ENCODE measurements around the gene KRTAP10-3. TPM values are rescaled to one million over a fixed set of nuclear protein-coding genes. Genes with fewer than 3 reads are reported as not detected.

Gene KRTAP10-3
- total RNA-seq, 1 donor from 2014 or later, result not detected

DNA sequence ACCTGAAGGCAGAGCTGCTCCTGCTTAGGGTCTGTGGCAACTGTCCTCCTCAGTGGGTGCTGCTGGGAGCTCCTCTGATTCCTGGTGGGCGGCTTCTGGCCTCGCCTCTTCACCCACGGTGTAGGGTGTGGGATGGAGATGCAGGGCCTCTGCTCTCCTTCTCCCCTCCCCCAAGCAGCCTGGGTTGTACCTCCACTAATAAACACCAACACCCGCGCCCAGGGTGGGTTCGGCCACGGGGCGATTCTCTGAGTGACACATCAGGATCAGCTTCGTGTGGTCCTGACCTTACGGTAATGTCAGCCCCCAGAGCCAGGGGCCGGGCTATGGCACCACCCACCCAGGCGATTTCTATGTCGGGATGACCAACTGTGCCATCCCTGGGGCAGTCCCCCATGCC is 42.3 kb downstream of the KRTAP10-3 start:
- Mint-ChIP-seq H3K4me3 (ENCODE audit: unreplicated experiment) (no peak overlapping the region), H3K9me3 (ENCODE audit: unreplicated experiment) (peaks cover 21% of the 10 kb centered on the region), H3K27ac (ENCODE audit: unreplicated experiment) (no peak overlapping the region), H3K36me3 (ENCODE audit: low read depth, unreplicated experiment) (peaks cover 6% of the 10 kb centered on the region), H3K27me3 (ENCODE audit: low read depth, unreplicated experiment) (peaks cover 56% of the 10 kb centered on the region), H3K4me1 (ENCODE audit: low read depth, unreplicated experiment) (peaks cover 4% of the 10 kb centered on the region)
- no peaks in the 10 kb centered on the region for H3K4me1 ChIP-seq (ENCODE audit: insufficient read depth, low read length)
- H3K9ac ChIP-seq (ENCODE audit: low read length), result no peak overlapping the region
- peaks cover 8% of the 10 kb centered on the region for H3K9me3 ChIP-seq (ENCODE audit: insufficient read depth, low read depth, low read length)
- H3K4me3 ChIP-seq (ENCODE audit: insufficient read depth, low read depth, low read length), result no peak overlapping the region
- H3K27me3 ChIP-seq (ENCODE audit: insufficient read depth, low read length), result no peaks in the 10 kb centered on the region
- DNase-seq (ENCODE audit: low read depth) (no peak), FAIRE-seq (no peak)
- H3K79me2 ChIP-seq (ENCODE audit: insufficient read depth, low read length), result no peaks in the 10 kb centered on the region
- H3K36me3 ChIP-seq (ENCODE audit: insufficient read depth, low read length), result no peaks in the 10 kb centered on the region
- no peak overlapping the region for H2AFZ ChIP-seq (ENCODE audit: low read depth, low read length)
- no peak overlapping the region for H3K27ac ChIP-seq (ENCODE audit: low read depth, low read length)
- H4K20me1 ChIP-seq (ENCODE audit: insufficient read depth, low read length), result no peaks in the 10 kb centered on the region
- no peak for TF ChIP-seq EZH2 (IDR thresholded peaks at IDR 0.05; ENCODE audit: insufficient read depth, low read length)
- TF ChIP-seq, protein P1, sequence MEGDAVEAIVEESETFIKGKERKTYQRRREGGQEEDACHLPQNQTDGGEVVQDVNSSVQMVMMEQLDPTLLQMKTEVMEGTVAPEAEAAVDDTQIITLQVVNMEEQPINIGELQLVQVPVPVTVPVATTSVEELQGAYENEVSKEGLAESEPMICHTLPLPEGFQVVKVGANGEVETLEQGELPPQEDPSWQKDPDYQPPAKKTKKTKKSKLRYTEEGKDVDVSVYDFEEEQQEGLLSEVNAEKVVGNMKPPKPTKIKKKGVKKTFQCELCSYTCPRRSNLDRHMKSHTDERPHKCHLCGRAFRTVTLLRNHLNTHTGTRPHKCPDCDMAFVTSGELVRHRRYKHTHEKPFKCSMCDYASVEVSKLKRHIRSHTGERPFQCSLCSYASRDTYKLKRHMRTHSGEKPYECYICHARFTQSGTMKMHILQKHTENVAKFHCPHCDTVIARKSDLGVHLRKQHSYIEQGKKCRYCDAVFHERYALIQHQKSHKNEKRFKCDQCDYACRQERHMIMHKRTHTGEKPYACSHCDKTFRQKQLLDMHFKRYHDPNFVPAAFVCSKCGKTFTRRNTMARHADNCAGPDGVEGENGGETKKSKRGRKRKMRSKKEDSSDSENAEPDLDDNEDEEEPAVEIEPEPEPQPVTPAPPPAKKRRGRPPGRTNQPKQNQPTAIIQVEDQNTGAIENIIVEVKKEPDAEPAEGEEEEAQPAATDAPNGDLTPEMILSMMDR (IDR thresholded peaks at IDR 0.05; ENCODE audit: insufficient read depth, low read depth, low read length), result no peak
- no peak overlapping the region for H3K4me2 ChIP-seq (ENCODE audit: low read length)

DNA sequence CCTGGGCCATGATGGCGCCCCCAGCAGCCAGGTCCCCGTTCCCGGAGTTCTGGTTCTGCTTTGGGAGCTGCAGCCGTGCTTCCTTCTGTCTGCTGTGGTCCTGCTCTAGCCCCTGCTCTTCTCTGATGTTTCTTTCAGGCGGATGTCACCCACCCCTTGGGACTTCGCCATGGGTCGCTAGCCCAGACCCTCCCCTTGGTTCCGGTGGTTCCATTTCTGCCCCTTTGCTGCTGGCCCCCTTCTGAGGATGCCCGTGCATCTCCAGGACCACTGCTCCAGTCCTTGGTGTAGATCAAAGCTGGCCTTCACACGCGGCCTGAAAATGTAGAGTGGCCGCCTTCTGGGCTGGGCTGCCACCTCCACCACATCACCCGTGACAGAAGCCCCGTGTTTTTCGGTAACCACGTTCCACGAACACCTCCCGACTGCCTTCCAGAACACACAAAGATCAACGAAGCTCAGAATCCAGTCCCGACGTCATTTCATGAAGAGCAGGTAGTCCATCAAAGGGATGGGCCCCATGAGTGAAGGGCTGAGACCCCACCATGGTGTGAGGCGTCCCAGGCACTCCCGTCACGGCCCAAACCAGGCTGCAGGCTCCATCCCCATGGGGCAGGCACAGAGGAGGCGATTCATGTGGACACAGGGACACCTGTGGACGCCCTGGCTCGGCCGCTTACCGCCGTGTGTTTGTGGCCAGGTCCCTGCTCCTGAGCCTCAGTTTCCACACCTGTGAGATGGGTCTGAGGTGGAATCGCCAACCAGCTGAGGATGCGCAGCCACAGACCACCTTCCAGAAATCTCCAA is 43.0 kb downstream of the KRTAP10-3 start:
- Histone ChIP-seq H3K36me3 (ENCODE audit: insufficient read depth, low read length) (no peaks in the 10 kb centered on the region), H3K9me3 (ENCODE audit: insufficient read depth, low read depth, low read length) (peaks cover under 1% of the 10 kb centered on the region), H3K79me2 (ENCODE audit: insufficient read depth, low read length) (no peaks in the 10 kb centered on the region), H3K4me1 (ENCODE audit: insufficient read depth, low read length) (no peaks in the 10 kb centered on the region), H3K9ac (ENCODE audit: low read length) (no peak overlapping the region), H3K4me3 (ENCODE audit: insufficient read depth, low read depth, low read length) (no peak overlapping the region), H3K27ac (ENCODE audit: low read depth, low read length) (no peak overlapping the region), H4K20me1 (ENCODE audit: insufficient read depth, low read length) (no peaks in the 10 kb centered on the region), H2AFZ (ENCODE audit: low read depth, low read length) (no peak overlapping the region), H3K27me3 (ENCODE audit: insufficient read depth, low read length) (no peaks in the 10 kb centered on the region), H3K4me2 (ENCODE audit: low read length) (no peak overlapping the region)
- Mint-ChIP-seq H3K36me3 (ENCODE audit: low read depth, unreplicated experiment) (peaks cover 5% of the 10 kb centered on the region), H3K4me1 (ENCODE audit: low read depth, unreplicated experiment) (peaks cover 1% of the 10 kb centered on the region), H3K27me3 (ENCODE audit: low read depth, unreplicated experiment) (peaks cover 56% of the 10 kb centered on the region), H3K4me3 (ENCODE audit: unreplicated experiment) (no peak overlapping the region), H3K9me3 (ENCODE audit: unreplicated experiment) (peaks cover 21% of the 10 kb centered on the region), H3K27ac (ENCODE audit: unreplicated experiment) (no peak overlapping the region)
- DNase-seq (ENCODE audit: low read depth), result no peak
- TF ChIP-seq, protein P1 (IDR thresholded peaks at IDR 0.05; ENCODE audit: insufficient read depth, low read depth, low read length), result no peak
- no peak for TF ChIP-seq EZH2 (IDR thresholded peaks at IDR 0.05; ENCODE audit: insufficient read depth, low read length)
- FAIRE-seq, result no peak

- no peak for TF ChIP-seq EZH2 (IDR thresholded peaks at IDR 0.05; ENCODE audit: insufficient read depth, low read length)
- TF ChIP-seq, protein P1 (IDR thresholded peaks at IDR 0.05; ENCODE audit: insufficient read depth, low read depth, low read length), result no peak
- H4K20me1 ChIP-seq (ENCODE audit: insufficient read depth, low read length), result no peaks in the 10 kb centered on the region
- H3K4me3 Mint-ChIP-seq (ENCODE audit: unreplicated experiment), result no peak overlapping the region
- no peaks in the 10 kb centered on the region for H3K36me3 ChIP-seq (ENCODE audit: insufficient read depth, low read length)
- no peak overlapping the region for H3K4me3 ChIP-seq (ENCODE audit: insufficient read depth, low read depth, low read length)
- H3K4me1 ChIP-seq (ENCODE audit: insufficient read depth, low read length), result no peaks in the 10 kb centered on the region
- H3K9me3 ChIP-seq (ENCODE audit: insufficient read depth, low read depth, low read length), result no peaks in the 10 kb centered on the region
- no peaks in the 10 kb centered on the region for H3K27me3 ChIP-seq (ENCODE audit: insufficient read depth, low read length)
- peaks cover 51% of the 10 kb centered on the region for H3K27me3 Mint-ChIP-seq (ENCODE audit: low read depth, unreplicated experiment)
- no peak for FAIRE-seq
- peaks cover 4% of the 10 kb centered on the region for H3K36me3 Mint-ChIP-seq (ENCODE audit: low read depth, unreplicated experiment)
- no peak overlapping the region for H3K27ac ChIP-seq (ENCODE audit: low read depth, low read length)
- no peak for DNase-seq (ENCODE audit: low read depth)
- no peak overlapping the region for H2AFZ ChIP-seq (ENCODE audit: low read depth, low read length)
- H3K9ac ChIP-seq (ENCODE audit: low read length), result no peak overlapping the region
- no peaks in the 10 kb centered on the region for H3K79me2 ChIP-seq (ENCODE audit: insufficient read depth, low read length)
- no peaks in the 10 kb centered on the region for H3K4me1 Mint-ChIP-seq (ENCODE audit: low read depth, unreplicated experiment)
- H3K9me3 Mint-ChIP-seq (ENCODE audit: unreplicated experiment), result peaks cover 15% of the 10 kb centered on the region
- H3K27ac Mint-ChIP-seq (ENCODE audit: unreplicated experiment), result no peak overlapping the region
- H3K4me2 ChIP-seq (ENCODE audit: low read length), result no peak overlapping the region
Observed at GRCh38 chr21:44514746-44515358, 43.7 kb downstream of the KRTAP10-3 start.

Measured in astrocyte (in vitro differentiated cells and primary cell).